COLO829 (cell line): Measurements from ENCODE around the gene ZKSCAN8.

ENCODE experiments used
- DNase-seq: peaks from one replicate; pipeline ENCODE4 v3.0.0; 2012; ENCODE audit warnings: low spot score

ZKSCAN8 gene

GRCh38 chr6:28206928-28207509 lies 65.3 kb downstream of the ZKSCAN8 start:
- no peak for DNase-seq

- DNase-seq: no peak
These were observed 65.9 kb downstream of the ZKSCAN8 start for GRCh38 chr6:28207510-28208110.

- no peak for DNase-seq
These were observed 66.5 kb downstream of the ZKSCAN8 start for GRCh38 chr6:28208111-28208659.
